Measurements from ENCODE around the gene RBM47.

DNA sequence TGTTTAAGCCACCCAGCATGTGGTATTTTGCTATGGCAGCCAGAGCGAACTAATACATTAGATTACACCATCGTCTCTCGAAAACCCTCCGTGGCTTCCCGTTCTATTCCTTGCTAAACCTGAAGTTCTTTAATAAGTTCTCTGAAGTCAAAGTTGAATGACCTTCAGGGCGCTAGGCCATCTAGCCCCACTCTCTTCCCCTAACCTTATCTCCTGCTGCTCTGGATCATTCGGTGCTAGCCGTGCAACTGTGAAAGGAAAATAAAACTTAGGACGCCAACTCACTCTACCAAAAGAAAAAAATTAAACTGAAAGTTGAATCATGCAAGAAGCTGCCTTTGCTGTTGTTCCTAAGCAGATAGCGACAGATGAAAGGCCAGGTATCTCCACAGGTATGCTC, 254.6 kb downstream of the RBM47 start:
- TF ChIP-seq, protein P1, sequence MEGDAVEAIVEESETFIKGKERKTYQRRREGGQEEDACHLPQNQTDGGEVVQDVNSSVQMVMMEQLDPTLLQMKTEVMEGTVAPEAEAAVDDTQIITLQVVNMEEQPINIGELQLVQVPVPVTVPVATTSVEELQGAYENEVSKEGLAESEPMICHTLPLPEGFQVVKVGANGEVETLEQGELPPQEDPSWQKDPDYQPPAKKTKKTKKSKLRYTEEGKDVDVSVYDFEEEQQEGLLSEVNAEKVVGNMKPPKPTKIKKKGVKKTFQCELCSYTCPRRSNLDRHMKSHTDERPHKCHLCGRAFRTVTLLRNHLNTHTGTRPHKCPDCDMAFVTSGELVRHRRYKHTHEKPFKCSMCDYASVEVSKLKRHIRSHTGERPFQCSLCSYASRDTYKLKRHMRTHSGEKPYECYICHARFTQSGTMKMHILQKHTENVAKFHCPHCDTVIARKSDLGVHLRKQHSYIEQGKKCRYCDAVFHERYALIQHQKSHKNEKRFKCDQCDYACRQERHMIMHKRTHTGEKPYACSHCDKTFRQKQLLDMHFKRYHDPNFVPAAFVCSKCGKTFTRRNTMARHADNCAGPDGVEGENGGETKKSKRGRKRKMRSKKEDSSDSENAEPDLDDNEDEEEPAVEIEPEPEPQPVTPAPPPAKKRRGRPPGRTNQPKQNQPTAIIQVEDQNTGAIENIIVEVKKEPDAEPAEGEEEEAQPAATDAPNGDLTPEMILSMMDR (conservative IDR thresholded peaks at IDR 0.05; ENCODE audit: low read depth, low read length) = no peak
- TF ChIP-seq EZH2 (IDR thresholded peaks at IDR 0.05; ENCODE audit: borderline replicate concordance, low read depth, low read length, poor library complexity, severe bottlenecking) = no peak
